HepG2 (cell line): ENCODE measurements around the gene AXIN2. TPM values are rescaled to one million over a fixed set of nuclear protein-coding genes. Genes with fewer than 3 reads are reported as not detected.

ENCODE experiments used
- CREM ChIP-seq, 2 experiments: sonication (generic) in 1 of 2; formaldehyde crosslinking in 1 of 2; IDR thresholded peaks; 2 replicates each; pipeline versions ENCODE4 v1.4.0 to v1.6.1; 2016 to 2020; ENCODE audit warnings: antibody characterized with exemption in 1 of 2, mild to moderate bottlenecking in 1 of 2, missing genetic modification reagents in 1 of 2
- EED ChIP-seq: sonication (generic); formaldehyde crosslinking; IDR thresholded peaks from 2 replicates; pipeline ENCODE4 v1.5.0; 2020; ENCODE audit warnings: mild to moderate bottlenecking, missing genetic modification reagents
- HNRNPL ChIP-seq: fragments of 200-400 bp; formaldehyde crosslinking; IDR thresholded peaks from 2 replicates; pipeline ENCODE4 v1.6.1; 2017; ENCODE audit warnings: mild to moderate bottlenecking, low read depth, low read length
- MED1 ChIP-seq: sonication (generic); formaldehyde crosslinking; IDR thresholded peaks from 2 replicates; pipeline ENCODE4 v1.4.0; 2020; ENCODE audit warnings: missing genetic modification reagents
- MLLT10 ChIP-seq: sonication (generic); formaldehyde crosslinking; IDR thresholded peaks from 2 replicates; pipeline ENCODE4 v1.4.0; 2020; ENCODE audit warnings: missing genetic modification reagents
- MTERF4 ChIP-seq: sonication (generic); formaldehyde crosslinking; IDR thresholded peaks from 2 replicates; pipeline ENCODE4 v1.8.0; 2023; ENCODE audit warnings: mild to moderate bottlenecking, missing genetic modification reagents
- NKX3-1 ChIP-seq: sonication (generic); formaldehyde crosslinking; IDR thresholded peaks from 2 replicates; pipeline ENCODE4 v1.5.0; 2020; ENCODE audit warnings: missing genetic modification reagents
- PHF21A ChIP-seq: sonication (generic); formaldehyde crosslinking; IDR thresholded peaks from 2 replicates; pipeline ENCODE4 v1.5.0; 2020; ENCODE audit warnings: mild to moderate bottlenecking, missing genetic modification reagents
- POLR2A ChIP-seq, 2 experiments: IDR thresholded peaks; 2 replicates each; pipeline ENCODE4 v1.6.1; 2011; ENCODE audit warnings: low read depth in 2 of 2, low read length in 2 of 2, mild to moderate bottlenecking in 1 of 2, moderate library complexity in 1 of 2; ENCODE audit not compliant: insufficient read depth in 1 of 2
- RELA ChIP-seq: sonication (generic); formaldehyde crosslinking; IDR thresholded peaks from 2 replicates; pipeline ENCODE4 v1.4.0; 2020; ENCODE audit warnings: missing genetic modification reagents
- TAF1 ChIP-seq: sonication (generic); formaldehyde crosslinking; IDR thresholded peaks from 2 replicates; pipeline ENCODE4 v1.4.0; 2020; ENCODE audit warnings: missing genetic modification reagents
- ZBTB8A ChIP-seq: sonication (generic); formaldehyde crosslinking; IDR thresholded peaks from 2 replicates; pipeline ENCODE4 v1.4.0; 2020; ENCODE audit warnings: mild to moderate bottlenecking, low read depth, missing genetic modification reagents, borderline replicate concordance
- ZNF138 ChIP-seq: sonication (generic); formaldehyde crosslinking; IDR thresholded peaks from 2 replicates; pipeline ENCODE4 v1.5.0; 2020; ENCODE audit warnings: mild to moderate bottlenecking, low read depth, missing genetic modification reagents
- ZNF143 ChIP-seq: sonication (generic); formaldehyde crosslinking; IDR thresholded peaks from 2 replicates; pipeline ENCODE4 v1.4.0; 2020; ENCODE audit warnings: missing genetic modification reagents
- ZNF224 ChIP-seq: sonication (generic); formaldehyde crosslinking; IDR thresholded peaks from 2 replicates; pipeline ENCODE4 v1.5.0; 2020; ENCODE audit warnings: mild to moderate bottlenecking, missing genetic modification reagents
- ZNF251 ChIP-seq: sonication (generic); formaldehyde crosslinking; IDR thresholded peaks from 2 replicates; pipeline ENCODE4 v1.9.0; 2021; ENCODE audit warnings: mild to moderate bottlenecking, missing genetic modification reagents
- ZNF564 ChIP-seq: sonication (generic); formaldehyde crosslinking; IDR thresholded peaks from 2 replicates; pipeline ENCODE4 v1.8.1; 2023; ENCODE audit warnings: mild to moderate bottlenecking, missing genetic modification reagents
- ZNF567 ChIP-seq: sonication (generic); formaldehyde crosslinking; IDR thresholded peaks from 2 replicates; pipeline ENCODE4 v1.8.1; 2023; ENCODE audit warnings: mild to moderate bottlenecking, missing genetic modification reagents, borderline replicate concordance
- ZNF619 ChIP-seq: sonication (generic); formaldehyde crosslinking; IDR thresholded peaks from 2 replicates; pipeline ENCODE4 v1.4.0; 2020; ENCODE audit warnings: mild to moderate bottlenecking, missing genetic modification reagents
- ZNF644 ChIP-seq: IDR thresholded peaks from 2 replicates; pipeline ENCODE4 v1.6.1; 2016; ENCODE audit warnings: low read depth
- ZNF891 ChIP-seq: sonication (generic); formaldehyde crosslinking; IDR thresholded peaks from 2 replicates; pipeline ENCODE4 v1.5.0; 2020; ENCODE audit warnings: mild to moderate bottlenecking, missing genetic modification reagents
- polyA plus RNA-seq, 8 experiments: library from polyadenylated mRNA; depleted of rRNA in 3 of 8; stranded (reverse) in 7 of 8; unstranded in 1 of 8; fragments of >200 nt; fragmentation: Illumina TruSeq in 4 of 8; extraction: Trizol in 4 of 8; gene quantifications; 2 replicates each; pipeline versions ENCODE4 v1.2.1 to v1.2.3, GENCODE V29; 2011 to 2016; ENCODE audit warnings: low read depth in 4 of 8, missing spikeins in 1 of 8, mixed read lengths in 1 of 8; ENCODE audit not compliant: insufficient read depth in 1 of 8
- total RNA-seq, 5 experiments: library from RNA; depleted of rRNA; stranded (reverse); fragments of >200 nt; fragmentation: Illumina TruSeq; extraction: Trizol; gene quantifications; 2 replicates each; pipeline ENCODE4 v1.2.3, GENCODE V29; 2016; ENCODE audit warnings: low read depth in 1 of 5
- TF ChIP-seq, protein P1 (sequence below): sonication (generic); formaldehyde crosslinking; IDR thresholded peaks from 2 replicates; pipeline ENCODE4 v1.4.0; 2020; ENCODE audit warnings: missing genetic modification reagents; ENCODE audit errors: not compliant biosample characterization
- TF ChIP-seq, protein P2 (sequence below): sonication (generic); formaldehyde crosslinking; IDR thresholded peaks from 2 replicates; pipeline ENCODE4 v1.9.0; 2022; ENCODE audit warnings: low read depth, missing genetic modification reagents
- TF ChIP-seq, protein P3 (sequence below): sonication (generic); formaldehyde crosslinking; IDR thresholded peaks from 2 replicates; pipeline ENCODE4 v1.4.0; 2020; ENCODE audit warnings: missing genetic modification reagents

AXIN2 gene
- total and polyA plus RNA-seq, 2 of the 13 experiments (the other 11 are each of a cell fraction or from before 2014, with no cell fraction given): 58.6 to 63.4 TPM

GRCh38 chr17:65556014-65556909, 5.2 kb downstream of the AXIN2 start (continued):
- peak; percentile 14; the same call in 1 of the 2 replicates for TF ChIP-seq HNRNPL
- 0 out of 2 replicates have a peak, but pooled peaks have one; percentile 16 for TF ChIP-seq MLLT10
- TF ChIP-seq, protein P1, sequence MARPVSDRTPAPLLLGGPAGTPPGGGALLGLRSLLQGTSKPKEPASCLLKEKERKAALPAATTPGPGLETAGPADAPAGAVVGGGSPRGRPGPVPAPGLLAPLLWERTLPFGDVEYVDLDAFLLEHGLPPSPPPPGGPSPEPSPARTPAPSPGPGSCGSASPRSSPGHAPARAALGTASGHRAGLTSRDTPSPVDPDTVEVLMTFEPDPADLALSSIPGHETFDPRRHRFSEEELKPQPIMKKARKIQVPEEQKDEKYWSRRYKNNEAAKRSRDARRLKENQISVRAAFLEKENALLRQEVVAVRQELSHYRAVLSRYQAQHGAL (CRISPR knock-in tag): no peak
- TF ChIP-seq, protein P2, sequence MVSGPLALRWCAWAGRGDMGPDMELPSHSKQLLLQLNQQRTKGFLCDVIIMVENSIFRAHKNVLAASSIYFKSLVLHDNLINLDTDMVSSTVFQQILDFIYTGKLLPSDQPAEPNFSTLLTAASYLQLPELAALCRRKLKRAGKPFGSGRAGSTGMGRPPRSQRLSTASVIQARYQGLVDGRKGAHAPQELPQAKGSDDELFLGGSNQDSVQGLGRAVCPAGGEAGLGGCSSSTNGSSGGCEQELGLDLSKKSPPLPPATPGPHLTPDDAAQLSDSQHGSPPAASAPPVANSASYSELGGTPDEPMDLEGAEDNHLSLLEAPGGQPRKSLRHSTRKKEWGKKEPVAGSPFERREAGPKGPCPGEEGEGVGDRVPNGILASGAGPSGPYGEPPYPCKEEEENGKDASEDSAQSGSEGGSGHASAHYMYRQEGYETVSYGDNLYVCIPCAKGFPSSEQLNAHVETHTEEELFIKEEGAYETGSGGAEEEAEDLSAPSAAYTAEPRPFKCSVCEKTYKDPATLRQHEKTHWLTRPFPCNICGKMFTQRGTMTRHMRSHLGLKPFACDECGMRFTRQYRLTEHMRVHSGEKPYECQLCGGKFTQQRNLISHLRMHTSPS (CRISPR knock-in tag): peak; percentile 39; the same call in 1 of the 2 replicates
- 0 out of 2 replicates have a peak, but pooled peaks have one; percentile 49 for TF ChIP-seq EED
- peak; percentile 29; the same call in 1 of the 2 replicates for TF ChIP-seq ZNF644 (CRISPR knock-in tag)
- no peak for TF ChIP-seq ZNF224 (CRISPR knock-in tag)
- peak; percentile 65; the same call in 1 of the 2 replicates for TF ChIP-seq ZNF567
- TF ChIP-seq MTERF4 (CRISPR knock-in tag): no peak
- no peak for TF ChIP-seq ZNF138 (CRISPR knock-in tag)
- TF ChIP-seq, protein P3, sequence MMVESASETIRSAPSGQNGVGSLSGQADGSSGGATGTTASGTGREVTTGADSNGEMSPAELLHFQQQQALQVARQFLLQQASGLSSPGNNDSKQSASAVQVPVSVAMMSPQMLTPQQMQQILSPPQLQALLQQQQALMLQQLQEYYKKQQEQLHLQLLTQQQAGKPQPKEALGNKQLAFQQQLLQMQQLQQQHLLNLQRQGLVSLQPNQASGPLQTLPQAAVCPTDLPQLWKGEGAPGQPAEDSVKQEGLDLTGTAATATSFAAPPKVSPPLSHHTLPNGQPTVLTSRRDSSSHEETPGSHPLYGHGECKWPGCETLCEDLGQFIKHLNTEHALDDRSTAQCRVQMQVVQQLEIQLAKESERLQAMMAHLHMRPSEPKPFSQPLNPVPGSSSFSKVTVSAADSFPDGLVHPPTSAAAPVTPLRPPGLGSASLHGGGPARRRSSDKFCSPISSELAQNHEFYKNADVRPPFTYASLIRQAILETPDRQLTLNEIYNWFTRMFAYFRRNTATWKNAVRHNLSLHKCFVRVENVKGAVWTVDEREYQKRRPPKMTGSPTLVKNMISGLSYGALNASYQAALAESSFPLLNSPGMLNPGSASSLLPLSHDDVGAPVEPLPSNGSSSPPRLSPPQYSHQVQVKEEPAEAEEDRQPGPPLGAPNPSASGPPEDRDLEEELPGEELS (CRISPR knock-in tag): peak; percentile 30; the same call in 1 of the 2 replicates
- TF ChIP-seq ZNF251: no peak
- no peak for TF ChIP-seq ZBTB8A (CRISPR knock-in tag)
- 0 out of 2 replicates have a peak, but pooled peaks have one; percentile 19 for TF ChIP-seq TAF1 (CRISPR knock-in tag)
- TF ChIP-seq ZNF143 (CRISPR knock-in tag): peak; percentile 57; the same call in 1 of the 2 replicates
- peak; percentile 25; the same call in 1 of the 2 replicates for TF ChIP-seq CREM (IDR thresholded peaks at IDR 0.05)
- TF ChIP-seq CREM (CRISPR knock-in tag; IDR thresholded peaks at IDR 0.05): no peak
- TF ChIP-seq POLR2A (IDR thresholded peaks at IDR 0.05; ENCODE audit: insufficient read depth in 1 of 2, low read depth in 2 of 2, low read length in 2 of 2): 0 out of 4 replicates have a peak, but pooled peaks of 1 of the 2 experiments have one; percentile 33
- no peak for TF ChIP-seq RELA (CRISPR knock-in tag)
- peak; percentile 36; the same call in 1 of the 2 replicates for TF ChIP-seq ZNF619 (CRISPR knock-in tag)
- 0 out of 2 replicates have a peak, but pooled peaks have one; percentile 8 for TF ChIP-seq NKX3-1 (CRISPR knock-in tag)
- no peak for TF ChIP-seq PHF21A (CRISPR knock-in tag)
- TF ChIP-seq ZNF564 (CRISPR knock-in tag): no peak
- TF ChIP-seq MED1: 0 out of 2 replicates have a peak, but pooled peaks have one; percentile 15
- 0 out of 2 replicates have a peak, but pooled peaks have one; percentile 39 for TF ChIP-seq ZNF891 (CRISPR knock-in tag)
